Activated CD8-positive, alpha-beta memory T cell treated with anti-CD3 and anti-CD28 coated beads for 1 hour (primary cell): ENCODE results near the gene MMP8.

ENCODE experiments used
- DNase-seq, 2 donors: peaks; one replicate each; pipeline ENCODE4 v3.0.0-alpha.2; 2020; ENCODE audit warnings: low read depth in 1 of 2; ENCODE audit errors: extremely low read depth in 1 of 2

Gene MMP8

GRCh38 chr11:102662607-102663006, 62.1 kb downstream of the MMP8 start:
- DNase-seq, result no peak
